Mucosa of descending colon (tissue), 3 donors: ENCODE measurements around the gene WDR59. TPM values are rescaled to one million over a fixed set of nuclear protein-coding genes. Genes with fewer than 3 reads are reported as not detected.

Experiments
- ATAC-seq: fragments of 200-7000 bp; cut with Tn5 transposase; one replicate; pipeline ENCODE4 v1.9.1; 2020; ENCODE audit warnings: mild to moderate bottlenecking, moderate library complexity
- DNase-seq, 3 donors: peaks; one replicate each; pipeline ENCODE4 v3.0.0-alpha.2; 2020
- H3K36me3 ChIP-seq: fragments of 200-600 bp; one replicate; pipeline ENCODE4 v1.8.0; 2021; ENCODE audit warnings: low read depth, mild to moderate bottlenecking
- H3K4me1 ChIP-seq: fragments of 200-600 bp; one replicate; pipeline ENCODE4 v1.8.0; 2021; ENCODE audit warnings: low read depth, mild to moderate bottlenecking
- H3K4me3 ChIP-seq: fragments of 200-600 bp; one replicate; pipeline ENCODE4 v1.8.0; 2021; ENCODE audit warnings: mild to moderate bottlenecking
- H3K9me3 ChIP-seq: fragments of 200-600 bp; one replicate; pipeline ENCODE4 v1.8.0; 2021; ENCODE audit warnings: mild to moderate bottlenecking
- intact Hi-C, 2 donors: fragments of 100-400 bp; cut with DNase I in 1 of 2; cut with micrococcal nuclease in 1 of 2; formaldehyde crosslinking; loops; one replicate each; pipeline versions ENCODE4 v1.11.0 to v1.11.1; 2022; cut with DNase I, micrococcal nuclease
- total RNA-seq, 3 donors: library from RNA; stranded (reverse); fragmentation: NEBNext Ultra II Directional in 2 of 3; extraction: Animal tissue kit (Norgen Biotek cat#: 25700) in 2 of 3; gene quantifications; one replicate each; pipeline versions ENCODE4 v1.2.1 to v1.2.4, GENCODE V29; 2021 to 2023
- TF ChIP-seq, protein P1 (sequence below): fragments of 200-600 bp; IDR thresholded peaks from one replicate; pipeline ENCODE4 v1.8.0; 2022; ENCODE audit warnings: antibody characterized with exemption, mild to moderate bottlenecking
- donor health status: DM: no; HTN: no; CAD: no; lungs with moderate emphysema.
- donor health status: DM: no; HTN: no; CAD: no.
- donor health status: DM: no; HTN: yes; CAD: no.

The WDR59 gene
- total RNA-seq, 3 donors from 2014 or later: 47.3 to 74.9 (median 70.1) TPM

DNA sequence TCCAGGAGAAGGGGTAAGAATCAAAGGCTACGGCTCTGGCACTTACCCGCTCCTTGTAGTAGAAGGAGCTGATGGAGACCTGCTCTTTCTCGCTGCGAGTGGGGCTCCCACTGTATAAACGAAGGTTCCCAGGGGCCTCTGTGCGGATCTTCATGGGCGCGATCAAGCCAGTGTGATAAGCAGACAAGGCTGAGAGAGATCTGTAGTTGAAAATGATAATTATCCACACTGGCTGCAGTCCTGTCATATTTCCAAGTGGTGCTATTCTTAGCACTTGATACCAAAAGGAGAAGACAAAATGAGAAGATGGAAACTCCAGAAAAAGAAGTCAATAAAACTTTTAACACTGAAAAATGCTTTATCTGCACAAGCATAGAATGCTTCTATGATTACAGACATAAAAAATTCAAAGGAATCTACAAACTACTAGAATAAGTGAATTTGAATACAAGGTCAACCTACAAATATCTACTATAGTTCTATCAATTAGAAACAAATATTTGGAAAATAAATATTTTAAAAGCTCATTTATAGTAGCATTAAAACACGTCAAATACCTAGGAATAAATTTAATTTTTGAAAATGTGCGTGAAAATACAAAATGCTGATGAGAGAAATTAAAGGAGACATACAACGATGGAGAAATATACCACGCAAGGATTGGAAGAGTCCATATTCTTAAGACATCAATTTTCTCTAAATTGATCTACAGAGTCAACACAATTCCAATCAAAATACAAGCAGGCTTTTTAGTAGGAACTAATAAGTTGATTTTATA lies 80.8 kb downstream of the WDR59 start:
- Histone ChIP-seq H3K36me3 (peaks cover 4% of the 10 kb centered on the region), H3K9me3 (no peaks in the 10 kb centered on the region), H3K4me3 (no peak overlapping the region), H3K4me1 (no peaks in the 10 kb centered on the region)
- ATAC-seq: no peak
- TF ChIP-seq, protein P1, sequence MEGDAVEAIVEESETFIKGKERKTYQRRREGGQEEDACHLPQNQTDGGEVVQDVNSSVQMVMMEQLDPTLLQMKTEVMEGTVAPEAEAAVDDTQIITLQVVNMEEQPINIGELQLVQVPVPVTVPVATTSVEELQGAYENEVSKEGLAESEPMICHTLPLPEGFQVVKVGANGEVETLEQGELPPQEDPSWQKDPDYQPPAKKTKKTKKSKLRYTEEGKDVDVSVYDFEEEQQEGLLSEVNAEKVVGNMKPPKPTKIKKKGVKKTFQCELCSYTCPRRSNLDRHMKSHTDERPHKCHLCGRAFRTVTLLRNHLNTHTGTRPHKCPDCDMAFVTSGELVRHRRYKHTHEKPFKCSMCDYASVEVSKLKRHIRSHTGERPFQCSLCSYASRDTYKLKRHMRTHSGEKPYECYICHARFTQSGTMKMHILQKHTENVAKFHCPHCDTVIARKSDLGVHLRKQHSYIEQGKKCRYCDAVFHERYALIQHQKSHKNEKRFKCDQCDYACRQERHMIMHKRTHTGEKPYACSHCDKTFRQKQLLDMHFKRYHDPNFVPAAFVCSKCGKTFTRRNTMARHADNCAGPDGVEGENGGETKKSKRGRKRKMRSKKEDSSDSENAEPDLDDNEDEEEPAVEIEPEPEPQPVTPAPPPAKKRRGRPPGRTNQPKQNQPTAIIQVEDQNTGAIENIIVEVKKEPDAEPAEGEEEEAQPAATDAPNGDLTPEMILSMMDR: no peak
- intact Hi-C loops: no loop called here
- DNase-seq: no peak

DNA sequence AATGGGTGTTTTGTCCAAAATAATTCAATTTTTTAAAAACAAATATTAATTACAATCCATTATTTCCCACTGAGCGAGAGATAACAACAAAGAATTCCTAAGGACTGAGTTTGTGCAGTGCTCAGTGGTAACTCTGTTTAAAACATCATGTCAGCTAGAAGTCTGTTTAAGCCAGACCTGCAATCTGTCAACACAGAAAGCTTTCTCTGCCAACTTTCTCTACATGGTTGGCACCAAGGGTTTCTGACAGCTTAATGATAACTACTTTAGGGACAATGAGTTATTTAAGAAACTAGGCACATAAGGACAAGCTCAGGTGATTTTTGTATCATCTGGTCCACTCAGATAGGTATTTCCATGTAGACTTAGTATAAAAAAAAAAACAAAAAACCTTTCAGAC lies 81.8 kb downstream of the WDR59 start:
- Histone ChIP-seq H3K4me1 (no peaks in the 10 kb centered on the region), H3K9me3 (no peaks in the 10 kb centered on the region), H3K4me3 (no peak overlapping the region), H3K36me3 (peaks cover 4% of the 10 kb centered on the region)
- intact Hi-C loops: no loop called here
- ATAC-seq: no peak
- TF ChIP-seq, protein P1: no peak
- no peak for DNase-seq

DNA sequence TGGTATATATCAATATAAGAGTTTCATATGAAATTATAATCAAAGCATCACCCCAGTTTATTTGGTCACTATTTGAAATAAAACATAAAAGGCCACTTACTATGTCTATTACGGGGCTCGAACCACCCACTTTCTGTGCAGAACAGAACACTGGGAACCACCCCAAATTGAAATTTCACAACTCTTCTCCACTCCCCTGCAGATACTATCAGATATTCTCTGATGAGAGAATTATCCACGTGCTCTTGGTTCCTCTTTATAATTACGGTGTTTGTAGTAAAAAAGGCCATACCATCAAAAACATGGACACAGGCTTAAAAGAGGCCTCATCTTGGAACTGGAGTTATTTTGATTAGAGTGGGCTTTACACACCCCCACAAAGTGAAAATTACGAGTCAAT lies 82.8 kb downstream of the WDR59 start:
- Histone ChIP-seq H3K4me1 (no peaks in the 10 kb centered on the region), H3K4me3 (no peak overlapping the region), H3K9me3 (no peaks in the 10 kb centered on the region), H3K36me3 (peaks cover under 1% of the 10 kb centered on the region)
- TF ChIP-seq, protein P1: no peak
- ATAC-seq: no peak
- intact Hi-C loops: no loop called here
- no peak for DNase-seq

DNA sequence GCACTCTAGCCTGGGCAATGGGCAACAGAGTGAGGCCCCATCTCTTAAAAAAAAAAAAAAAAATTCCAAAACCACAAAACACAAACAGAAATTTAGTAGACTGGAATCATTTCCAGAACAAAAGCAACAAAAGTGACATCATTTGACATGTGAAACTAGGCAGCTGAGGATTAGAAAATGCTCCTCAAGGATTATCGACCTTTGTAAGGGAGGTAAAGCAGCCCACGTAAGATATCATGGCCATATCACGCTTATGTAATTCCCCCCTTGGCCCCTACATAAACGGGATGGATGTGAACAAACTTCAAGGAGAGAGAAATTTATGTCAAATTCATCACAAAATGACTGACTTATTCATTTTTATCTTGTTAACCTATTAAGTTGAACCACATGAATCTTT lies 83.3 kb downstream of the WDR59 start:
- no peak for DNase-seq
- H3K36me3 ChIP-seq: no peaks in the 10 kb centered on the region
- ATAC-seq: no peak
- no peaks in the 10 kb centered on the region for H3K9me3 ChIP-seq
- TF ChIP-seq, protein P1: no peak
- H3K4me3 ChIP-seq: no peak overlapping the region
- no peaks in the 10 kb centered on the region for H3K4me1 ChIP-seq
- intact Hi-C loops: no loop called here

DNA sequence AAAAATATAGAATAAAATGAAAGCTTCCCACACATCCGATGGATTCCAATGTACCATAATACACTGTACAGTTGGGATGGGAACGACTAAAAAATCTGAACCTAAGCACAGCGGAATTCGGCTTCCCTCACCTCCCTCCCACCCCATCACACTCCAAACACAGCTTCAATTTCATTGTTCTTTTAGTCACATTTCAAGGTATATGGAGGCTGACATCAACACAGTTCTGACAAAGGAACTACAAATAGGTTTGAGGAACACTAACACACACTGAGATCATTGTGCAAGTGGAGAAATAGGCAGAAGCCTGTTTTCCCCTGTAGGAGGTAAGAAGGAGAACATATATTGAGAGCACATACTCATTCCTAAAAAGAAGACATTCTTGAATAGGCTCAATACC lies 85.1 kb downstream of the WDR59 start:
- intact Hi-C loops: no loop called here
- ATAC-seq (no peak), DNase-seq (no peak)
- no peak overlapping the region for H3K4me3 ChIP-seq
- H3K9me3 ChIP-seq: no peaks in the 10 kb centered on the region
- no peaks in the 10 kb centered on the region for H3K4me1 ChIP-seq
- no peaks in the 10 kb centered on the region for H3K36me3 ChIP-seq
- TF ChIP-seq, protein P1: no peak

DNA sequence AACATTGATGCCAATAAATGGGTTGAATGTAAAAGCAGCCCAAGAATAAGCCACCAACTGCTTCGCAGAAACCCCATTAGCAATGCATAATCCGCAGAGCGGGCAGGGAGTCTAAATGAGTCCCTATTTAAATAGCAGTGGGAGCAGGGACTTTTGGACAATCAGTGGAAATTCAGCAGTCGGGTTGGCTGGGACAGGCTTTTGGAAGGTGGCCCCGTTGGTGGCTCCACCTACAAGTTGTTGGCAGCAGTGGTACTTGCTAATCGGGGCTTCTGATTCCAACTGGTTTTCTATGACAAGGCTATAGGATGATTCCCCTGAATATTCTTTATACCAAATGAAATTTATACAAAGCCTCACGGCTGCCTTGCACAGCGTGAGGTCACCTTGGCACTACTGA lies 86.3 kb downstream of the WDR59 start:
- intact Hi-C loops: no loop called here
- H3K4me1 ChIP-seq: no peaks in the 10 kb centered on the region
- no peak for DNase-seq
- TF ChIP-seq, protein P1: no peak
- no peak for ATAC-seq
- H3K9me3 ChIP-seq: no peaks in the 10 kb centered on the region
- no peak overlapping the region for H3K4me3 ChIP-seq
- H3K36me3 ChIP-seq: no peaks in the 10 kb centered on the region
